ENCODE data around the gene CAMTA1.

The CAMTA1 gene

GRCh38 chr1:7674972-7675371, 889.7 kb downstream of the CAMTA1 start:
- CTCF ChIA-PET = interaction anchor here (0.6 to 5.7 kb wide), 2 partner anchors 28 to 78 kb away, joined by 3 to 40 read pairs; no protein-coding TSS in a partner anchor
- Histone ChIP-seq H3K27ac (ENCODE audit: extremely low read depth, low read depth, low read length) (no peak overlapping the region), H3K4me1 (ENCODE audit: control insufficient read depth, insufficient read depth, low read length) (no peaks in the 10 kb centered on the region), H3K4me3 (ENCODE audit: low read depth, low read length) (no peak overlapping the region), H3K36me3 (ENCODE audit: control insufficient read depth in 2 of 2, insufficient read depth in 1 of 2, low read length in 2 of 2) (no peaks in the 10 kb centered on the region), H3K9me3 (ENCODE audit: control insufficient read depth, insufficient read depth, low read depth, low read length) (no peaks in the 10 kb centered on the region)
- POLR2A ChIA-PET = no interaction called here
- TF ChIP-seq ZNF23 (tag by site-specific recombination; IDR thresholded peaks at IDR 0.05; ENCODE audit: borderline replicate concordance) (no peak), ZNF623 (tag by site-specific recombination; IDR thresholded peaks at IDR 0.05) (peak; percentile 96)

- Histone ChIP-seq H3K27ac (ENCODE audit: extremely low read depth, low read depth, low read length) (no peak overlapping the region), H3K4me1 (ENCODE audit: control insufficient read depth, insufficient read depth, low read length) (no peaks in the 10 kb centered on the region), H3K36me3 (ENCODE audit: control insufficient read depth in 2 of 2, insufficient read depth in 1 of 2, low read length in 2 of 2) (no peaks in the 10 kb centered on the region), H3K9me3 (ENCODE audit: control insufficient read depth, insufficient read depth, low read depth, low read length) (no peaks in the 10 kb centered on the region), H3K4me3 (ENCODE audit: low read depth, low read length) (no peak overlapping the region)
- ChIA-PET POLR2A (no interaction called here), CTCF (interaction anchor here (0.6 to 9.1 kb wide), 3 partner anchors 7 to 77 kb away, joined by 3 to 93 read pairs (median 40); no protein-coding TSS in a partner anchor)
- TF ChIP-seq ZNF146 (tag by site-specific recombination; IDR thresholded peaks at IDR 0.05) = no peak
- no peak for TF ChIP-seq ZNF510 (tag by site-specific recombination; IDR thresholded peaks at IDR 0.05; ENCODE audit: insufficient replicate concordance)
Observed at GRCh38 chr1:7675431-7676273, 890.4 kb downstream of the CAMTA1 start.

GRCh38 chr1:7676274-7676945, 891.2 kb downstream of the CAMTA1 start:
- H3K9me3 ChIP-seq (ENCODE audit: control insufficient read depth, insufficient read depth, low read depth, low read length) = no peaks in the 10 kb centered on the region
- CTCF ChIA-PET = interaction anchor here (0.6 to 9.1 kb wide), 3 partner anchors 8 to 139 kb away, joined by 6 to 93 read pairs (median 40); no protein-coding TSS in a partner anchor
- no peak overlapping the region for H3K27ac ChIP-seq (ENCODE audit: extremely low read depth, low read depth, low read length)
- TF ChIP-seq KLF9 (tag by site-specific recombination; IDR thresholded peaks at IDR 0.05; ENCODE audit: low read depth) = no peak
- no peak for TF ChIP-seq TRIM28 (IDR thresholded peaks at IDR 0.05; ENCODE audit: borderline replicate concordance, low read length)
- TF ChIP-seq ZNF837 (tag by site-specific recombination; IDR thresholded peaks at IDR 0.05) = no peak
- TF ChIP-seq ZNF362 (tag by site-specific recombination; IDR thresholded peaks at IDR 0.05) = no peak
- no peak for TF ChIP-seq SP3 (tag by site-specific recombination; IDR thresholded peaks at IDR 0.05)
- no peak for TF ChIP-seq ZNF658 (tag by site-specific recombination; IDR thresholded peaks at IDR 0.05)
- no peak for TF ChIP-seq KLF10 (tag by site-specific recombination; IDR thresholded peaks at IDR 0.05)
- no peak for TF ChIP-seq ZNF302 (tag by site-specific recombination; IDR thresholded peaks at IDR 0.05; ENCODE audit: low read depth)
- no peak for TF ChIP-seq ZNF324 (tag by site-specific recombination; IDR thresholded peaks at IDR 0.05)
- no peak for TF ChIP-seq ZNF747 (tag by site-specific recombination; IDR thresholded peaks at IDR 0.05)
- no peak for TF ChIP-seq ZNF473 (tag by site-specific recombination; IDR thresholded peaks at IDR 0.05)
- TF ChIP-seq PRDM2 (tag by site-specific recombination; IDR thresholded peaks at IDR 0.05; ENCODE audit: borderline replicate concordance) = no peak
- TF ChIP-seq ZNF138 (tag by site-specific recombination; IDR thresholded peaks at IDR 0.05; ENCODE audit: borderline replicate concordance) = no peak
- no peaks in the 10 kb centered on the region for H3K36me3 ChIP-seq (ENCODE audit: control insufficient read depth in 2 of 2, insufficient read depth in 1 of 2, low read length in 2 of 2)
- POLR2A ChIA-PET = no interaction called here
- no peaks in the 10 kb centered on the region for H3K4me1 ChIP-seq (ENCODE audit: control insufficient read depth, insufficient read depth, low read length)
- H3K4me3 ChIP-seq (ENCODE audit: low read depth, low read length) = no peak overlapping the region

All from HEK293 (cell line).